Neural progenitor cell (in vitro differentiated cells): ENCODE results near the gene SEZ6L. TPM values are rescaled to one million over a fixed set of nuclear protein-coding genes. Genes with fewer than 3 reads are reported as not detected.

ENCODE experiments used
- DNase-seq: peaks from one replicate; pipeline ENCODE4 v3.0.0-alpha.2; 2016; ENCODE audit warnings: low spot score
- H2AFZ ChIP-seq: fragments of 200-600 bp; sonication (generic); replicated peaks from 2 replicates; pipeline ENCODE4 v1.6.1; 2016; ENCODE audit warnings: antibody characterized with exemption
- H3F3A ChIP-seq: fragments of 200-600 bp; sonication (generic); 2 replicates; pipeline ENCODE4 v1.6.1; 2016; ENCODE audit warnings: antibody characterized with exemption, low read depth
- H3K27ac ChIP-seq: fragments of 200-600 bp; sonication (generic); 2 replicates; pipeline ENCODE4 v1.5.1; 2016; ENCODE audit warnings: mild to moderate bottlenecking
- H3K27me3 ChIP-seq: fragments of 200-600 bp; sonication (generic); 2 replicates; pipeline ENCODE4 v1.6.1; 2016; ENCODE audit warnings: mild to moderate bottlenecking, moderate library complexity
- H3K36me3 ChIP-seq: fragments of 200-600 bp; sonication (generic); 2 replicates; pipeline ENCODE4 v1.5.1; 2016
- H3K4me1 ChIP-seq: fragments of 200-600 bp; sonication (generic); 2 replicates; pipeline ENCODE4 v1.6.1; 2016; ENCODE audit warnings: mixed run types
- H3K4me2 ChIP-seq: fragments of 200-600 bp; sonication (generic); 2 replicates; pipeline ENCODE4 v1.6.1; 2016
- H3K4me3 ChIP-seq: fragments of 200-600 bp; sonication (generic); 2 replicates; pipeline ENCODE4 v1.5.1; 2016
- H3K79me2 ChIP-seq: fragments of 200-600 bp; sonication (generic); 2 replicates; pipeline ENCODE4 v1.6.1; 2016; ENCODE audit warnings: low read depth
- H3K9ac ChIP-seq: fragments of 200-600 bp; sonication (generic); 2 replicates; pipeline ENCODE4 v1.6.1; 2016
- H3K9me3 ChIP-seq: fragments of 200-600 bp; sonication (generic); 2 replicates; pipeline ENCODE4 v1.5.1; 2016; ENCODE audit warnings: low read depth
- H4K20me1 ChIP-seq: fragments of 200-600 bp; sonication (generic); 2 replicates; pipeline ENCODE4 v1.6.1; 2016; ENCODE audit warnings: low read depth
- H3K27ac Mint-ChIP-seq: 3 replicates; pipeline ENCODE4 v1.8.0; 2021; ENCODE audit warnings: mixed read lengths
- H3K27me3 Mint-ChIP-seq: 2 replicates; pipeline ENCODE4 v1.8.0; 2022; ENCODE audit warnings: low read depth, mild to moderate bottlenecking, inconsistent platforms, moderate library complexity, mixed read lengths; ENCODE audit not compliant: insufficient read depth
- H3K36me3 Mint-ChIP-seq: 3 replicates; pipeline ENCODE4 v1.8.0; 2021; ENCODE audit warnings: mixed read lengths
- H3K4me1 Mint-ChIP-seq: 3 replicates; pipeline ENCODE4 v1.8.0; 2021; ENCODE audit warnings: mixed read lengths
- H3K4me3 Mint-ChIP-seq: 3 replicates; pipeline ENCODE4 v1.8.0; 2021; ENCODE audit warnings: mild to moderate bottlenecking, moderate library complexity, mixed read lengths
- H3K9me3 Mint-ChIP-seq: 3 replicates; pipeline ENCODE4 v1.8.0; 2020; ENCODE audit warnings: mixed read lengths
- EZH2 ChIP-seq: fragments of 200-600 bp; sonication (generic); IDR thresholded peaks from 2 replicates; pipeline ENCODE4 v1.6.1; 2017; ENCODE audit warnings: antibody characterized with exemption, mild to moderate bottlenecking, moderate library complexity
- EZH2phosphoT487 ChIP-seq: fragments of 200-600 bp; sonication (generic); IDR thresholded peaks from 2 replicates; pipeline ENCODE4 v1.6.1; 2017; ENCODE audit warnings: antibody characterized with exemption
- total RNA-seq: library from RNA; depleted of rRNA; stranded (reverse); fragments of >200 nt; gene quantifications from 2 replicates; pipeline ENCODE4 v1.2.3, GENCODE V29; 2015; ENCODE audit warnings: low replicate concordance
- TF ChIP-seq, protein P1 (sequence below): fragments of 200-600 bp; sonication (generic); IDR thresholded peaks from 2 replicates; pipeline ENCODE4 v1.5.1; 2017; ENCODE audit warnings: antibody characterized with exemption, mild to moderate bottlenecking

SEZ6L gene
- total RNA-seq, 1 donor from 2014 or later, result 0.22 TPM

DNA sequence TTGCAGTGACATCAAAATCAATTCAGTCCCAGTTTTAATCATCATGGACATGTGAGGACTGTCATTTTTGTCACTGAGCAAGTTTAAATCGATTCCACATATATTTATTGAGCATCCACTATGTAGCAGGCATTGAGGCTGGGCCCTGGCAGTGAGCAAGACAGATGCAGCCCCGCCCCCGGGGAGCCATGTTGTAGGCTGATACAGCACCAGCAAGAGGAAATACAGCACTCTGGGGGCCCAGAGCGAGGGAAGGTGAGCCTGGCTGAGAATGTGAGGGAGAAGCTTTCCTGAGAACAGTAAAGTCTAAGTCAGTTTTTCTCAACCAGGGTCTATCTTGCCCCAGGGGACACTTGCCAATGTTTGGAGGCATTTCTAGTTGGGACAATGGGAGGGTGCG, 151.2 kb downstream of the SEZ6L start:
- Histone ChIP-seq H3K4me3 (no peak overlapping the region), H3K27me3 (peaks cover 13% of the 10 kb centered on the region), H3K36me3 (no peaks in the 10 kb centered on the region), H3F3A (no peaks in the 10 kb centered on the region), H3K4me1 (no peaks in the 10 kb centered on the region), H3K79me2 (no peaks in the 10 kb centered on the region), H2AFZ (no peak overlapping the region), H3K4me2 (no peak overlapping the region), H3K9ac (no peak overlapping the region), H4K20me1 (no peaks in the 10 kb centered on the region), H3K27ac (no peak overlapping the region), H3K9me3 (no peaks in the 10 kb centered on the region)
- TF ChIP-seq EZH2 (no peak), EZH2phosphoT487 (no peak)
- TF ChIP-seq, protein P1, sequence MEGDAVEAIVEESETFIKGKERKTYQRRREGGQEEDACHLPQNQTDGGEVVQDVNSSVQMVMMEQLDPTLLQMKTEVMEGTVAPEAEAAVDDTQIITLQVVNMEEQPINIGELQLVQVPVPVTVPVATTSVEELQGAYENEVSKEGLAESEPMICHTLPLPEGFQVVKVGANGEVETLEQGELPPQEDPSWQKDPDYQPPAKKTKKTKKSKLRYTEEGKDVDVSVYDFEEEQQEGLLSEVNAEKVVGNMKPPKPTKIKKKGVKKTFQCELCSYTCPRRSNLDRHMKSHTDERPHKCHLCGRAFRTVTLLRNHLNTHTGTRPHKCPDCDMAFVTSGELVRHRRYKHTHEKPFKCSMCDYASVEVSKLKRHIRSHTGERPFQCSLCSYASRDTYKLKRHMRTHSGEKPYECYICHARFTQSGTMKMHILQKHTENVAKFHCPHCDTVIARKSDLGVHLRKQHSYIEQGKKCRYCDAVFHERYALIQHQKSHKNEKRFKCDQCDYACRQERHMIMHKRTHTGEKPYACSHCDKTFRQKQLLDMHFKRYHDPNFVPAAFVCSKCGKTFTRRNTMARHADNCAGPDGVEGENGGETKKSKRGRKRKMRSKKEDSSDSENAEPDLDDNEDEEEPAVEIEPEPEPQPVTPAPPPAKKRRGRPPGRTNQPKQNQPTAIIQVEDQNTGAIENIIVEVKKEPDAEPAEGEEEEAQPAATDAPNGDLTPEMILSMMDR, result no peak
- Mint-ChIP-seq H3K27ac (no peak overlapping the region), H3K9me3 (no peaks in the 10 kb centered on the region), H3K4me3 (no peak overlapping the region), H3K4me1 (no peaks in the 10 kb centered on the region), H3K27me3 (peaks cover 4% of the 10 kb centered on the region), H3K36me3 (no peaks in the 10 kb centered on the region)
- no peak for DNase-seq

DNA sequence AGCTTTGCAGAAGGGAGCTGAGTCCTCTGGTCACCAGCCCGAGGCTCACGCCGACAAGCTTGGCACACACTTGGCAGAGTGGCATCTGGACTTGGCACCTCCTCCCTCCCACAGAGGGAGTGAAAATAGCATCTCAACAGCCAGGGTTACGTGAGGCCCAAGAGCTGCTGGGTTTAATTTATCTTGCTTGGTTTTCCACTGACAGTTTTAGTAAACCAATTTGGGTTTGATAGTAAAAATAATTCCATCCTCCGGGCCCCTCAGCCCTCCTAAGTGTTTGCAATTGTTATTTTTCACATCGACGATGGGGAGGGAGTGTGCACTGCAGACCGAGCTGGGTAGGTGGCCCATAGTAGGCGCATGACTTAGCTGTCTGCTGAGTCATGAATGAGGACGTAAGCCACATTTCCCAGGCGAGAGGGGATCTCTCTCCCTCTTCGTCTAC, 152.2 kb downstream of the SEZ6L start:
- no peaks in the 10 kb centered on the region for H3K9me3 Mint-ChIP-seq
- H3K4me1 Mint-ChIP-seq, result no peaks in the 10 kb centered on the region
- no peak overlapping the region for H3K4me2 ChIP-seq
- no peak for DNase-seq
- peaks cover 5% of the 10 kb centered on the region for H3K27me3 ChIP-seq
- no peaks in the 10 kb centered on the region for H3K36me3 Mint-ChIP-seq
- H3K36me3 ChIP-seq, result no peaks in the 10 kb centered on the region
- H3K4me3 ChIP-seq, result no peak overlapping the region
- H3K27me3 Mint-ChIP-seq, result peaks cover 5% of the 10 kb centered on the region
- H3K4me3 Mint-ChIP-seq, result no peak overlapping the region
- no peaks in the 10 kb centered on the region for H3F3A ChIP-seq
- H3K27ac Mint-ChIP-seq, result no peak overlapping the region
- TF ChIP-seq EZH2phosphoT487 (no peak), EZH2 (no peak)
- TF ChIP-seq, protein P1, result no peak
- H3K9ac ChIP-seq, result no peak overlapping the region
- no peaks in the 10 kb centered on the region for H3K4me1 ChIP-seq
- H4K20me1 ChIP-seq, result no peaks in the 10 kb centered on the region
- H3K27ac ChIP-seq, result no peak overlapping the region
- no peaks in the 10 kb centered on the region for H3K9me3 ChIP-seq
- no peaks in the 10 kb centered on the region for H3K79me2 ChIP-seq
- H2AFZ ChIP-seq, result no peak overlapping the region

DNA sequence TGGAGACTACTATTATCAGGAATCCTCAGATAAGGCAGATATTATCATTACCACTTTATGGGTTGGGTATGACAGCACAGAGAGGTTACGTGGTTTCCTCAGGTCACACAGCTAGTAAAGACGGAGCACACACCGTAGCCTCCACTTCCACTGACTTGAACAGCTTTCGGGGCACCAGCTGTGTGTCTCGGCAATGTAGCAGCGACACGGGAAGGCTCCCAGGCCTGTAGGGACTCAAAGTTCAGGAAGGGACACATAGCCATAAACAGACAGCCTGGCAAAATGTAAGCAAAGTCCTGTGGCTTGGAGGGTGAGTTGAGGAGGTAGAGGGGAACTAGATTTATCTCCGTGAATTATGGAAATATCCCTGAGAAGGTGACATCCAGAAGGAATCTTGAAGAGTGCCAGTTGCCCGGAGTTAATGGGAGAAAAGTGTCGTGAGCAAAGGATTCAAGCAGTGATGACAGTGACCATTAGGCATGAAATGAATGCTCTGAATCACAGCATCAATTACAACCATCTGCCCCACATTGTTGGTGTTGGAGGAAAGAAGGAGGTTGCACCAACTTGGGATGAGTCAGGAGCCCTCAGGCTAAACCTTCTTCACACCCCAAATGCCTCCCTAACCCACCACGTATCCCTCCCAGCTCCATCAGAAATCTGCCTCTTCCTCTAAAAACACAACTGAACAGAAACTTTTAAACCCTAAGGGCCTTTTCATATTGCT, 153.1 kb downstream of the SEZ6L start:
- no peak overlapping the region for H2AFZ ChIP-seq
- H3K27ac Mint-ChIP-seq, result no peak overlapping the region
- H3K4me2 ChIP-seq, result no peak overlapping the region
- H3K27ac ChIP-seq, result no peak overlapping the region
- H3K9me3 ChIP-seq, result no peaks in the 10 kb centered on the region
- H3K4me3 ChIP-seq, result no peak overlapping the region
- no peak overlapping the region for H3K4me3 Mint-ChIP-seq
- H3K4me1 ChIP-seq, result no peaks in the 10 kb centered on the region
- peaks cover 6% of the 10 kb centered on the region for H3K27me3 Mint-ChIP-seq
- H3K79me2 ChIP-seq, result no peaks in the 10 kb centered on the region
- no peak for DNase-seq
- H4K20me1 ChIP-seq, result no peaks in the 10 kb centered on the region
- no peaks in the 10 kb centered on the region for H3K36me3 Mint-ChIP-seq
- H3K27me3 ChIP-seq, result peaks cover 5% of the 10 kb centered on the region
- H3K4me1 Mint-ChIP-seq, result no peaks in the 10 kb centered on the region
- H3F3A ChIP-seq, result no peaks in the 10 kb centered on the region
- TF ChIP-seq, protein P1, result no peak
- no peak for TF ChIP-seq EZH2phosphoT487
- no peak for TF ChIP-seq EZH2
- no peaks in the 10 kb centered on the region for H3K36me3 ChIP-seq
- no peaks in the 10 kb centered on the region for H3K9me3 Mint-ChIP-seq
- no peak overlapping the region for H3K9ac ChIP-seq
